BJ (cell line): ENCODE results near the gene CDH22. TPM values are rescaled to one million over a fixed set of nuclear protein-coding genes. Genes with fewer than 3 reads are reported as not detected.

ENCODE experiments used
- CTCF ChIA-PET: fragments of 350-600 bp; formaldehyde crosslinking; extraction: SDS; loops from one replicate; lab custom pipeline; 2021; ENCODE audit warnings: antibody characterized with exemption, inconsistent platforms; lab: Yijun Ruan, JAX
- POLR2A ChIA-PET: fragments of 300-600 bp; sonication (Branson Sonifier 250); formaldehyde crosslinking; extraction: SDS; loops from one replicate; lab custom pipeline; 2021; ENCODE audit warnings: antibody characterized with exemption; lab: Charles Lee
- DNase-seq: peaks from one replicate; pipeline ENCODE4 v3.0.0-alpha.2; 2011; ENCODE audit warnings: low read depth
- H3K27me3 ChIP-seq: 2 replicates; pipeline ENCODE4 v1.6.0; 2011; ENCODE audit warnings: low read length; ENCODE audit not compliant: control insufficient read depth, insufficient read depth
- H3K36me3 ChIP-seq: 2 replicates; pipeline ENCODE4 v1.5.1; 2011; ENCODE audit warnings: low read length; ENCODE audit not compliant: control insufficient read depth, insufficient read depth
- H3K4me3 ChIP-seq: 2 replicates; pipeline ENCODE4 v1.5.1; 2011; ENCODE audit warnings: low read depth, mild to moderate bottlenecking, control low read depth, low read length
- polyA plus RNA-seq: library from polyadenylated mRNA; depleted of rRNA; stranded (reverse); fragments of >200 nt; gene quantifications from 2 replicates; pipeline ENCODE4 v1.2.3, GENCODE V29; 2011
- TF ChIP-seq, protein P1 (sequence below): IDR thresholded peaks from 2 replicates; pipeline ENCODE4 v1.5.1; 2011; ENCODE audit warnings: low read depth, mild to moderate bottlenecking, control low read depth, inconsistent platforms, low read length, moderate library complexity; ENCODE audit not compliant: insufficient read depth

Gene CDH22
- polyA plus RNA-seq, 1 experiment = not detected

DNA sequence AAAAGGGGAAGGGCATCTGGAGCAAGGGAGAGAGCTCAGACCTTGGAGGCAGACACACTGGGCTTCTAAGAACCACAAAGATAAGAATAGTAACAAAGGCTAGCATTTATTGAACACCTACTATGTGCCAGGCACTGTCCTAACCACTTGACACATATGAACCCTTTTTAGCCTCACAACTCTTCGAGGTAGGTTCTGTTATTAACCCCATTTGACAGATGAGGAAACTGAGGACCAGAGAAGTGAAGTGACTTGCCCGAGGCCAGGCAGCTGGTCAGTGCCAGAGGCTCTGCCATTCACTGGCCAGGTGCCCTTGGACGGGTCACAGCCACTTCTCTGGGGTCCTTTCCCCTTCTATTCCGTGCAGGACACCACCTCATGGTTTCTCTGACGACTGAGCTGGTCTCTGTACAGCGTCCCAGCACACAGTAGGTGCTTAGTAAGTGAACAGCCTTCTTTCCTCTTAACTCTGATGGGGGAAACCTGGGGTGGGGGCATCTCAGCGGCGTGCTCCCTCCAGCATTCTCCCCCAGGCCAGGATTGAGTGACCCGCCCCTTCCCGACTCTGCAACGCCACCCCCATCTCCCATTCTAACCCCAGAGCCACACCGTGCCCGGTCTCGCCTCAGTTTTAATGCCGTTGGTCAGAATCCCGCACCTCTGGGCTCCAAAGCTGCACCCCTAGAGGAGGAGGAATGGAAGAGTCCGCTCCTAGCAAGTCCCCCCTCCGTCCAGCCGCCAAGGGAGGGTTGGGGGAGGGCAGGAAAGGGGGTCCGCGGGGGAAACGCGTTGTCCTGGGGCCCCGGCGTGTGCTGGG, 134.4 kb downstream of the CDH22 start:
- Histone ChIP-seq H3K36me3 (no peaks in the 10 kb centered on the region), H3K4me3 (no peak overlapping the region), H3K27me3 (peaks cover 20% of the 10 kb centered on the region)
- POLR2A ChIA-PET = no interaction called here
- TF ChIP-seq, protein P1, sequence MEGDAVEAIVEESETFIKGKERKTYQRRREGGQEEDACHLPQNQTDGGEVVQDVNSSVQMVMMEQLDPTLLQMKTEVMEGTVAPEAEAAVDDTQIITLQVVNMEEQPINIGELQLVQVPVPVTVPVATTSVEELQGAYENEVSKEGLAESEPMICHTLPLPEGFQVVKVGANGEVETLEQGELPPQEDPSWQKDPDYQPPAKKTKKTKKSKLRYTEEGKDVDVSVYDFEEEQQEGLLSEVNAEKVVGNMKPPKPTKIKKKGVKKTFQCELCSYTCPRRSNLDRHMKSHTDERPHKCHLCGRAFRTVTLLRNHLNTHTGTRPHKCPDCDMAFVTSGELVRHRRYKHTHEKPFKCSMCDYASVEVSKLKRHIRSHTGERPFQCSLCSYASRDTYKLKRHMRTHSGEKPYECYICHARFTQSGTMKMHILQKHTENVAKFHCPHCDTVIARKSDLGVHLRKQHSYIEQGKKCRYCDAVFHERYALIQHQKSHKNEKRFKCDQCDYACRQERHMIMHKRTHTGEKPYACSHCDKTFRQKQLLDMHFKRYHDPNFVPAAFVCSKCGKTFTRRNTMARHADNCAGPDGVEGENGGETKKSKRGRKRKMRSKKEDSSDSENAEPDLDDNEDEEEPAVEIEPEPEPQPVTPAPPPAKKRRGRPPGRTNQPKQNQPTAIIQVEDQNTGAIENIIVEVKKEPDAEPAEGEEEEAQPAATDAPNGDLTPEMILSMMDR = no peak
- no peak for DNase-seq
- CTCF ChIA-PET = interaction anchor here (0.8 to 2.9 kb wide), 8 partner anchors 12 to 187 kb away, joined by 3 to 16 read pairs (median 5); no protein-coding TSS in a partner anchor

DNA sequence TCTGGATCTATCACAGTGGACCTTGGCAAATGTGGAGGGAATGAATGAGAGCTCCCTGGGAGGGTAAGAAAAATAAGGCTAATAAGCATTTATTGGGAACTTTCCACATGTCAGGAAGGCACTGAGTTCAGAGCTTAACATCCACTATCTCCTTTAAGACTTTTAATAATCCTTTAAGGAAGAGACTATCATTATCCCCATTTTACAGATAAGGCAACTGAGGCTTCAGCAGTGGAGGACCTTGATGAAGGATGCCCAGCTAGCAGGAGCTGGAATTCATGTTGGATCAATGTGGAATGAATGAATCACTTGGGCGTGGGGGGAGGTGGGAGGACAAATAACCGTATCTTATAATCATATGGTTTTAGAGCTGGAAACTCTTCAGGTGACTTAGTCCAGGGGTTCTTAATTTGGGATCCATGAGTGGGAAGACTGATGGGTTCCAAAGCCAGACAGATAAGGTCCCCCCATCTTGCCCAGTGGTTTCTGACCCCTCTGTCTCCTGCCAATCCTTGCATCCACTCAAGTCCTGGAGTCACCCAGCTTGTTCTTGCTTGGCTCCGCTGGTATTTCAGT, 135.2 kb downstream of the CDH22 start:
- POLR2A ChIA-PET = no interaction called here
- CTCF ChIA-PET = interaction anchor here (1.1 to 2.9 kb wide), 6 partner anchors 11 to 186 kb away, joined by 3 to 16 read pairs (median 7); no protein-coding TSS in a partner anchor
- H3K27me3 ChIP-seq = peaks cover 20% of the 10 kb centered on the region

DNA sequence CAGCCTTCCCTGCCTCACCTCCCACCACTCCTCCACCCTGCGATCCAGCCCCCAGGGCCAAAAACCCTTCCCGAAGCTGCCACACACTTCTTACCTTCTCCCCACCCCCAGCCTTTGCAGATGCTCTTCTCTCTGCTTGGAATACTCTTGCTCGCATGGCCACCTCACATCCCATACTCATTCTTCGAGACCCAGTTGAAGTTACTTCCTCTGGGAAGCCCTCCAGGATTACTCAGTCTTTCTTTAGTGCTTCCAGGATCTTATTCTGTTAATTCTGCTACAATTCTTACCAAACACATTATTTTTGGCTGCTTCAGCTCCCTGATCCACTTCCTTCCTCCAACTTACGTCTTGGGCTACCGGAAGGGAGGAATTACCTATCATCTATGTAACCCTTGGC, 135.8 kb downstream of the CDH22 start:
- H3K27me3 ChIP-seq = peaks cover 18% of the 10 kb centered on the region
- TF ChIP-seq, protein P1 = no peak
- CTCF ChIA-PET = interaction anchor here (1.2 to 2.8 kb wide), 3 partner anchors 11 to 158 kb away, joined by 3 to 11 read pairs (median 3); no protein-coding TSS in a partner anchor
- POLR2A ChIA-PET = no interaction called here
- no peak overlapping the region for H3K4me3 ChIP-seq
- DNase-seq = no peak
- no peaks in the 10 kb centered on the region for H3K36me3 ChIP-seq

More for the DNA sequence above, 135.2 kb downstream of the CDH22 start:
- no peak for DNase-seq
- H3K36me3 ChIP-seq = no peaks in the 10 kb centered on the region
- no peak overlapping the region for H3K4me3 ChIP-seq
- TF ChIP-seq, protein P1 = no peak

DNA sequence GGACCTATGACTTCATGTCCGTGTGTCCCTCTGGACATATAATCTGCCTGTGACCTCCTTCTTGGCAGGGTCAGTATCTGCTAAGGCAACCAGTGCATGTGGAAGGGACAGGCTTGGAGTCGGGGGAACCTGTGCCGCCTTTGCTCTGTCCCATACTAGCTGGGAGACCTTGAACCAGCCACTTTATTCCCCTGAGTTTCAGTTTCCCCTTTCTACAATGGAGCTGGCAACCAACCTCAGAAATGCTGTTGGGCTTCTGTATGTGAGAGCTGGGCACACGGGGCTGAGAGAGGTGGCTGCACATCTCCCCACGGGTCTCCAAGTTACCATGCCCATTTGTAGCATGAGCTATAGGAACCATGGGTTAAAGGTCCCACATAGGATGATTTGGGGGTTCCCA, 136.4 kb downstream of the CDH22 start:
- DNase-seq = no peak
- Histone ChIP-seq H3K27me3 (peaks cover 18% of the 10 kb centered on the region), H3K36me3 (no peaks in the 10 kb centered on the region), H3K4me3 (no peak overlapping the region)
- ChIA-PET POLR2A (no interaction called here), CTCF (interaction anchor here (2.8 kb wide), 1 partner anchor 158 kb away, joined by 11 read pairs; no protein-coding TSS in a partner anchor)
- TF ChIP-seq, protein P1 = no peak

DNA sequence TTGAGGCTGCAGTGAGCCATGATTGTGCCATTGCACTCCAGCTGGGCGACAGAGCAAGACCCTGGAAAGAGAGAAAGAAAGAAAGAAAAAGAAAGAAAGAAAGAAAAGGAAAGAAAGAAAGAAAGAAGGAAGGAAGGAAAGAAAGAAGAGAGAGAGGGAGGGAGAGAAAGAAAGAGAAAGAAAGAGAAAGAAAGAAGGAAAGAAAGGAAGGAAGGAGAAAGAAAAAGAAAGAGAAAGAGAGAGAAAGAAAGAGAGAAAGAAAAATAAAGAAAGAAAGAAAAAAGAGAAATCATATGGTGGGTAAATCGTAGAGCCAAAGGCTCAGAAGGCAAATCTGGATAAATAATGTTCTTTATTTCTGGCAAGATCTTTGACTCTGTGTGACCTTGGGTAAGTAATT, 136.8 kb downstream of the CDH22 start:
- Histone ChIP-seq H3K4me3 (no peak overlapping the region), H3K36me3 (no peaks in the 10 kb centered on the region), H3K27me3 (peaks cover 18% of the 10 kb centered on the region)
- CTCF ChIA-PET = no interaction called here
- POLR2A ChIA-PET = no interaction called here
- TF ChIP-seq, protein P1 = no peak
- DNase-seq = no peak
